Neuron (in vitro differentiated cells): ENCODE measurements around the gene RAB44.

Experiments
- H2AFZ ChIP-seq: one replicate; pipeline ENCODE4 v1.6.1; 2013; ENCODE audit warnings: low read depth, mild to moderate bottlenecking, inconsistent platforms, low read length, moderate library complexity
- H3K27me3 ChIP-seq: one replicate; pipeline ENCODE4 v1.6.1; 2013; ENCODE audit warnings: low read length; ENCODE audit not compliant: insufficient read depth
- H3K36me3 ChIP-seq: one replicate; pipeline ENCODE4 v1.6.1; 2013; ENCODE audit warnings: low read length; ENCODE audit not compliant: insufficient read depth
- H3K4me1 ChIP-seq: one replicate; pipeline ENCODE4 v1.6.1; 2013; ENCODE audit warnings: low read length; ENCODE audit not compliant: insufficient read depth
- H3K4me3 ChIP-seq: 2 replicates; pipeline ENCODE4 v1.5.1; 2013; ENCODE audit warnings: mild to moderate bottlenecking, low read length, moderate library complexity
- H3K9me3 ChIP-seq: one replicate; pipeline ENCODE4 v1.6.1; 2013; ENCODE audit warnings: low read length

Gene RAB44

DNA sequence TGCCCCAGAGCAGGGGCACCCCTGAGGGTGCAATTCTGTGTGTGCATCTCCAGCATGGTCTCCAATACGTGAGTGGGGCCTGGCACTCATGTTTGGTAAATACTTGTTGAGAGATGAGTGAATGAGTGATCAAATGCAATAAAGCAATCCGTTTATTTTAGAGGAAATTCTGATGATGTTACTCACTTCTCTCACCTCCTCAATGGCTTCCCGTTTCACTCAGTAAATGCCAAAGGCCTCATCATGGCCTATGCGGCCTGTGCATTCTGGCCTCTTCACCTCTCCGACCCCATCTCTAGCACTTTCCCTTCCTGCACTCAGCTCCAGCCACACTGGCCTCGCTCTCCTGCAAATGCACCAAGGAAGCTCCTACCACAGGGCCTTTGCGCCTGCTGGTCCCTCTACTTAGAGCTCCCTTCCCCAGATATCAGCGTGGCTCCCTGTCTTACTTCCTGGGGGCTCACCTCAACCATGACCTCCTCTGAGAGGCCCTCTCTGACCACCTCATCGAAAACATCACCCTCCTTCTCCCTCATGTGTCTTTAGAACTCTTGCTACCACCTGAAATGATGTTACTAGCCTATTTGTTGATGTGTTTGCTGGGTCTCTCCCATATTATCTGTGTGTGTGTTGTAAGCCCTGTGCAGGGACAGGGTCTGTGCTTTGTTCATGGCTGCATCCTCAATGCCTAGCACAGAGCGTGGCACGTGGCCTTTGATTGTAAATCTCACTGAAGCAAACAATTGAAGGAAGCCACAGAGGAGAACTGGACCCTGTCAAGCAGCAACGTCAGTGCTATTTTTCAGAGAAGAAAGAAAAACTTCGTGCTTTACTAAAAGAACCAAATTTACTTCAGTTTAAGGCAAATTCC lies 42.6 kb downstream of the RAB44 start:
- Histone ChIP-seq H2AFZ (no peak overlapping the region), H3K4me3 (no peak overlapping the region), H3K36me3 (no peaks in the 10 kb centered on the region), H3K9me3 (no peaks in the 10 kb centered on the region), H3K27me3 (peaks cover 13% of the 10 kb centered on the region), H3K4me1 (no peaks in the 10 kb centered on the region)

- no peak overlapping the region for H3K4me3 ChIP-seq
- H3K27me3 ChIP-seq = peaks cover 14% of the 10 kb centered on the region
- no peaks in the 10 kb centered on the region for H3K9me3 ChIP-seq
- no peaks in the 10 kb centered on the region for H3K36me3 ChIP-seq
- H2AFZ ChIP-seq = no peak overlapping the region
- no peaks in the 10 kb centered on the region for H3K4me1 ChIP-seq
Observed at GRCh38 chr6:36740818-36741179, 43.2 kb downstream of the RAB44 start.

DNA sequence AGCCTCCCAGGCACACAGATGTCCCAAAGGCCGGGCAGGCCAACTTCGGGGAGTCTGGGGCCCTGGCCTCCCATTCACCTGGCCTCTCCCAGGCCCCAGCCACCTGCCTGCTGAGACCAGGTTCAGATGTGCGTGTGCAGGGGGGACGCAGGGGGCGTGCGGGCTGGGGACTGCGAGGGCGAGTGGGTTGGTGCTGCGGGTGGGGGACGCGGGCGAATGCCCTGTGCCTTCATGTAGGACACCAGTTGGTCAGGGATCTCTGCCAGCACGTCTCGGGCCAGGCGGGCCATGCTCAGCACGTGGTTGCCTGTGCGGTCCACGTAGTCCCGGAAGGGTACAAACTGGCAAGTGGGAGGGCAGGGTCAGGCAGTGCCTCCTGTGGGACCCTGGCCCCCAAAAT lies 44.5 kb downstream of the RAB44 start:
- H2AFZ ChIP-seq = no peak overlapping the region
- no peaks in the 10 kb centered on the region for H3K36me3 ChIP-seq
- peaks cover 21% of the 10 kb centered on the region for H3K27me3 ChIP-seq
- H3K4me3 ChIP-seq = no peak overlapping the region
- no peaks in the 10 kb centered on the region for H3K9me3 ChIP-seq
- H3K4me1 ChIP-seq = no peaks in the 10 kb centered on the region

DNA sequence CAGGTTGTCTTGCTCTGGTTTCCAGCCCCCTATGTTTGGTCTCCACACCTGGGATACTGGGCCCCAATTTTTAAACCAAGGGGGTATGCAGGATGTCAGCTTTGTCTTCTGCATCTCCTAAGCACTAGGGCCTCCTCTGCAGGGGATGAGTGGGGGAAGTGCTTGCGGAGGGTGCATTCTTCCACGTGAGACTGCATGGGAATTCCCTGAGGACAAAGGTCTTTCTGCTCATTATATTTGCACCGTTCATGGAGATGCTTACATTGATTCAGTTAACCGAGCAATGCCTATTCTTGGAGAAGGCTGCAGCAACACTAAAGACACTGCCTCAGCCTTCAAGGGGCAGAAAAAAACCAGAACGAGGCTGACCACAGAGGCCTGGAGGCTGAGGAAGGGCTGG lies 45.4 kb downstream of the RAB44 start:
- no peak overlapping the region for H2AFZ ChIP-seq
- H3K27me3 ChIP-seq = peaks cover 21% of the 10 kb centered on the region
- H3K4me1 ChIP-seq = no peaks in the 10 kb centered on the region
- no peaks in the 10 kb centered on the region for H3K36me3 ChIP-seq
- H3K9me3 ChIP-seq = no peaks in the 10 kb centered on the region
- no peak overlapping the region for H3K4me3 ChIP-seq

GRCh38 chr6:36743538-36744303 lies 46.1 kb downstream of the RAB44 start:
- no peak overlapping the region for H3K4me3 ChIP-seq
- H3K9me3 ChIP-seq = no peaks in the 10 kb centered on the region
- H2AFZ ChIP-seq = no peak overlapping the region
- peaks cover 18% of the 10 kb centered on the region for H3K27me3 ChIP-seq
- H3K36me3 ChIP-seq = no peaks in the 10 kb centered on the region
- H3K4me1 ChIP-seq = no peaks in the 10 kb centered on the region

- H3K27me3 ChIP-seq = peaks cover 14% of the 10 kb centered on the region
- H3K9me3 ChIP-seq = no peaks in the 10 kb centered on the region
- no peaks in the 10 kb centered on the region for H3K4me1 ChIP-seq
- no peak overlapping the region for H2AFZ ChIP-seq
- H3K4me3 ChIP-seq = no peak overlapping the region
- no peaks in the 10 kb centered on the region for H3K36me3 ChIP-seq
Observed at GRCh38 chr6:36744304-36744673, 46.7 kb downstream of the RAB44 start.

DNA sequence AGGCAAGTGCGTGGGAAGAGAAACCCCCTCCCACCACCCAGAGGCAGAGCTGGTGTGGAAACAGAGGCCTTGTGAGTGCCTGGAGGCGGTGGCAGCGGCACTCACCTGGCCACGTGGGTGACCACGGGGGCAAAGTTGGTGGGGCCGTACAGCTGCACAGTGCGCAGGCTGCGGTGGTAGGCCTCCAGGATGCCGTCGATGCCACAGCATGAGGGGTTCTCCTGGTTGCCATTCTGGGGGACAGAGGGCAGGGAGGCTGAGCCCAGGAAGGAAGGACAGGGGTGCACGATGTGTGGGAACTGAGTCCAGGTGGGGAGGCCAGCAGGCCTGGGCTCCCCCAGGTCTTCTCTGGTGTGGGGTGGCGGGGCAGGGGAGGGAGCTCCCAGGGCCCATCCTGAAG lies 47.7 kb downstream of the RAB44 start:
- peaks cover 8% of the 10 kb centered on the region for H3K27me3 ChIP-seq
- H3K36me3 ChIP-seq = no peaks in the 10 kb centered on the region
- no peaks in the 10 kb centered on the region for H3K4me1 ChIP-seq
- no peak overlapping the region for H3K4me3 ChIP-seq
- no peak overlapping the region for H2AFZ ChIP-seq
- no peaks in the 10 kb centered on the region for H3K9me3 ChIP-seq

- H3K4me3 ChIP-seq = no peak overlapping the region
- no peak overlapping the region for H2AFZ ChIP-seq
- H3K9me3 ChIP-seq = no peaks in the 10 kb centered on the region
- H3K36me3 ChIP-seq = no peaks in the 10 kb centered on the region
- no peaks in the 10 kb centered on the region for H3K4me1 ChIP-seq
- H3K27me3 ChIP-seq = peaks cover 8% of the 10 kb centered on the region
Observed at GRCh38 chr6:36745836-36746235, 48.2 kb downstream of the RAB44 start.

DNA sequence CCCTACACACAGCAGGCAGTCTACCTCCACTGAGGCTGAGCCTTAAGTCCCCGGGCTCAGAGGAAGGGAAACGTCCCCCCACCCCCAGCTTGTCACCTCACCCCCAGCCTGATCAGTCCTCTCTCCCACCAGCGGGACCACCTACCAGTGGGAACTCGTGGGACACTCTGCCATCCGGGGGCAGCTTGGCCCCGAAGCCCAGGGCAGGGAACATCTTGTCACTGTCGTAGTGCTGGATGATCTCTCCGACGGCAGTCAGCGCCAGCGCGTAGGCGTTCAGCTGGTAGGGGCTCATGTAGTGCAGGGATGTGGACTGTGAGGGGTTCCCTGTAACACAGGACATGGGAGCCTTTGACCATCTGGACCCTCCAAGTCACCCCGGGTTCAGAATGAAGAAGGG lies 48.6 kb downstream of the RAB44 start:
- H3K9me3 ChIP-seq = no peaks in the 10 kb centered on the region
- H3K27me3 ChIP-seq = peaks cover 8% of the 10 kb centered on the region
- H2AFZ ChIP-seq = no peak overlapping the region
- no peaks in the 10 kb centered on the region for H3K36me3 ChIP-seq
- H3K4me1 ChIP-seq = no peaks in the 10 kb centered on the region
- no peak overlapping the region for H3K4me3 ChIP-seq

GRCh38 chr6:36749829-36750489 lies 52.3 kb downstream of the RAB44 start:
- Histone ChIP-seq H3K4me1 (peaks cover 3% of the 10 kb centered on the region), H3K36me3 (no peaks in the 10 kb centered on the region), H2AFZ (no peak overlapping the region), H3K27me3 (peaks cover 8% of the 10 kb centered on the region), H3K4me3 (no peak overlapping the region), H3K9me3 (no peaks in the 10 kb centered on the region)

DNA sequence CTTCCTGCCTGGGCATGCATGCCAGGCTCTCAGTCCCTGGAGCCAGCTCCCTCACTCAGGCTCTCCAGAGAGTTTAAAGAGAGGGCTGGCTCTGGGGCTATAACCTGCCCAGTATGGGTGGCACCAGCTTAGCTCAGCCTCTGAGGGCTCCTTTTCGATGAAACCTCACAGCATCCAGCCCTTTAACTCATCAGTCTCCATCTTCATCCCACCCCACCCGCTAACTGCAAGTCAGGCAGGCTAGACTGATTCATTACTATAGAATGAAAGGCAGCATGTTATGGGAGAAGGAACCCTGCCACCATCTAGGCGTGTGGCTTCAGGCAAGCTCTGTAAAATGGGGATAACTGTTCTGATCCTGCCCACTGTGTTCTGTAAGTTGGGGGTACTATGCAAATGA lies 53.5 kb downstream of the RAB44 start:
- H3K4me3 ChIP-seq = no peak overlapping the region
- no peak overlapping the region for H2AFZ ChIP-seq
- H3K4me1 ChIP-seq = peaks cover 3% of the 10 kb centered on the region
- no peaks in the 10 kb centered on the region for H3K36me3 ChIP-seq
- H3K27me3 ChIP-seq = peaks cover 3% of the 10 kb centered on the region
- no peaks in the 10 kb centered on the region for H3K9me3 ChIP-seq

DNA sequence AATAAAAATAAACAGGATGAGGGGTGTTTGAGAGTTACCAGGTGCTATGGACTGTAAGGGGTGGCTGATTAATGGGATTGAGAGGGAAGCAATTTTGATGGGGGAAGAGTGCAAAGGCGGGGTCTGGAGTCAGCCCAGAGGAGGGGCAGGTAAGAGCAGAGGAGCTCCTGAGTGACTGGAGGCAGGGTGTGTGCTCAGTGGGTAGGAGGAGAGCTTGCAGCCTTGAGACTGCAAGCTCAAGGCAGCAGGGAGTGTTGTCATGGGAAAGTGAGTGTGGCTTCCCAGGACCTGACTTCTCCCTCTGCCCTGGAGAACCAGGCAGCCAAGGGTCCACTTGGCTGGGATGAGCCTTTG lies 54.2 kb downstream of the RAB44 start:
- Histone ChIP-seq H2AFZ (no peak overlapping the region), H3K9me3 (no peaks in the 10 kb centered on the region), H3K4me3 (no peak overlapping the region), H3K36me3 (no peaks in the 10 kb centered on the region), H3K4me1 (peaks cover 3% of the 10 kb centered on the region), H3K27me3 (no peaks in the 10 kb centered on the region)

DNA sequence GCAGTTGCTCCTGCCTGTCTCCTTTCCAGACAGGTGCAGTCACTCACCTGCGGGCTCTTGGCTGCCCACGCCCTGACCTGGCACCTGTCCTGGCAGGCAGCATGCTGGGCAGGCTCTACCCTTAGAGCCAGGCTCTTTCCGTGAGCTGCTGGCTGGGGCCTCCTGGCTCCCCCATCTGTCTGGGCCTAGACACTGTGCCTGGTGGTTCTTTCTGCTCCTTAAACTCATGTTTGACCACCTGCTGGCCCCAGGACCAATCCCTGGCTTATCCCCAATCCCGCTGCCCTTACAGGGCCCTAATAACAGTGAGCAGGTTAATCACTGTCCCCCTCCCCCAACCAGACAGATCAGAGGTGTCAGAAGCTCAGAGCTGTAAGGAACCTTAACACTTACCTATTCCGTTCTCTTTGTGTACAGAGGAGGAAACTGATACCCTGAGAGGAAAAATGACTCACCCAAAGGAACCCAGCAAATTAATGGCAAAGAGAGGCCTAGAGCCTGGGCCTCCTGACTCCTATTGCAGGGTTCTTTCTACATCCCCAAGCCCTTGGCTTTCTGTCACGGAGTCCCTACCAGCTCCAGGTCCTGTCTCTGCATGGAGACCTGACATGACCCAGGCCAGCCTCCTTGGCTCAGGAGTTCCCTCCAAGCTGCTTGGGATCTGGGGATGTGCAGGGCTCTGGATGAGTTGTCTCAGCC lies 54.7 kb downstream of the RAB44 start:
- H2AFZ ChIP-seq = no peak overlapping the region
- no peaks in the 10 kb centered on the region for H3K36me3 ChIP-seq
- H3K4me1 ChIP-seq = peaks cover 3% of the 10 kb centered on the region
- no peak overlapping the region for H3K4me3 ChIP-seq
- H3K27me3 ChIP-seq = no peaks in the 10 kb centered on the region
- no peaks in the 10 kb centered on the region for H3K9me3 ChIP-seq
